Measurements from ENCODE around the gene MB. TPM values are rescaled to one million over a fixed set of nuclear protein-coding genes. Genes with fewer than 3 reads are reported as not detected.

The MB gene
- total RNA-seq, 1 experiment from 2014 or later: not detected

DNA sequence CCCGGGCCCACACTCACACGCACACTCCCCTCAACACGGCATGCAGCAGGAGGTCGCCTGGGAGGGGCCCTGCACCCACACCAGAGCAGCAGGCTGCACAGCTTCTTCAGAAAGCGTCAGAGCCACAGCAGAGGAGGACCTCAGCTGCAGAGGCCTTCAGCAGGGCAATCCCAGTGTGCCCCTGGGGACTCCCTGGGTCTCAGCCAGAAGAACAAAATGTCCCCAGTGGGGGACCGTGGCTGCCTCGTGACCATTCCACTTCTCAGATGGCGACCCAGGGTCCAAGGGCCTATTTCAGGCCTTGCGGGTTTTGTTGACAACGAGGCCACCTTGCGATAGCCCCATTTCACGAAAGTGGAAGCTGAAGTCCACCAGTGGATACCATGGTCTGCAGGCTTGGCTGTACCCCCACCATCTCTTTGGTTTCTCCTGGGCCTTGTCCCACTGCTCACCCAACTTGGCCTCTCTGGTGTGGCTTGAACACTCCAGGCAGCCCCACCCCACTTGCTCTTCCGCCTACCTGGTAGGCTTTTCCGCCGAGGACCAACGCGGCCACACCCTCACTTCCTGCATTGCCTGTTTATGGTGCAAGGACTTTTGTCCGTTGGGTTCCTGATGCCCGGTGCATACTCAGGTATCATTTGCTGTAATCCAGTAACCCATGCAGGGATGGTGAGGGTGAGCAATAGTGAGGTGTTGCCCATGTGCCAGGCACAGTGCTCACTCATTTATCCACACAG, 38.1 kb downstream of the MB start:
- Histone ChIP-seq H3K9ac (ENCODE audit: low read length) (no peak overlapping the region), H3K4me2 (ENCODE audit: low read depth, low read length, poor library complexity, severe bottlenecking) (no peak overlapping the region), H3K9me3 (ENCODE audit: low read length) (no peaks in the 10 kb centered on the region), H3K9me2 (replicated peaks; ENCODE audit: insufficient read depth, low read length) (no peaks in the 10 kb centered on the region), H3K27ac (ENCODE audit: low read length) (no peak overlapping the region), H3K27me3 (ENCODE audit: low read length) (no peaks in the 10 kb centered on the region), H3K79me2 (ENCODE audit: low read length) (no peaks in the 10 kb centered on the region), H2AFZ (ENCODE audit: low read length) (no peak overlapping the region), H4K20me1 (ENCODE audit: insufficient read depth, low read depth, low read length) (no peaks in the 10 kb centered on the region), H3K4me1 (ENCODE audit: low read length) (peaks cover 5% of the 10 kb centered on the region; the same call in 1 of the 2 replicates), H3K4me3 (ENCODE audit: low read length) (no peak overlapping the region), H3K36me3 (ENCODE audit: insufficient read depth, low read length) (no peaks in the 10 kb centered on the region)
- DNase-seq: no peak

DNA sequence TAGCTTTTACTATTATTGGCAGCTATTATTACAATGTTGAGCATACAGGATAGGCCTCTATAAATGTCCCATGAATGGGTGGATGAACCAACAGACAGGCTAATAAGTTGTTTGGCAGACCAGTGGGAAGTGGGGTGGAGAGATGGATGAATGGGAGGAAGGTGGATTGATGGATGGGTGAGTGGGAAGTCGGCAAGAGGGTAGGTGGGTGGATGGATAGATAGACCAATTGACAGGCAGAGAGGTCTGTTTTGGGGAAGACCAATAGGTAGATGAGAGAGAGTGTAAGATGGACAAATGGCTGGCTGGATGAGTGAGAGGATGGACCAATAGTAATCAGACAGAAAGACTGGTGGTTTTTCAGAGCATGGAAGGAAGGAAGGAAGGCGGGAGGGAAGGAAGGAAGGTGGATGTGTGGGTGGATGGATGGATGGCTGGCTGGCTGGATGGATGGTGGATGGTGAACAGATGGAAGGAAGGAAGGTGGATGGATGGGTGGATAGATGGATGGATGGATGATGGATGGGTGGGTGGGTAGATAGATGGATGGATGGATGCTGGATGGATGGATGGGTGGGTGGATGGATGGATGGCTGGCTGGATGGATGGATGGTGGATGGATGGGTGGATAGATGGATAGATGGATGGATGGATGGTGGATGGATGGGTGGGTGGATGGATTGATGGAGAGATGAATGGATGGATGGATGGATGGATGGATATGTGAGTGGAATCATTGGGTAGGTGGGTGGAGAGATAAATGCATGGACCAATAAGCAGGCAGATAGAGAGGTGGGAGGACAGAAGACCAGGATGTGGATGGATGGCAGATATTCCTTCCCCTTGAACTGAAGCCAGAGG, 39.1 kb downstream of the MB start:
- Histone ChIP-seq H3K27ac (ENCODE audit: low read length) (no peak overlapping the region), H3K4me1 (ENCODE audit: low read length) (peaks cover 5% of the 10 kb centered on the region; the same call in 1 of the 2 replicates), H3K9me2 (replicated peaks; ENCODE audit: insufficient read depth, low read length) (no peaks in the 10 kb centered on the region), H3K9me3 (ENCODE audit: low read length) (no peaks in the 10 kb centered on the region), H3K27me3 (ENCODE audit: low read length) (no peaks in the 10 kb centered on the region), H2AFZ (ENCODE audit: low read length) (no peak overlapping the region), H3K9ac (ENCODE audit: low read length) (no peak overlapping the region), H3K36me3 (ENCODE audit: insufficient read depth, low read length) (no peaks in the 10 kb centered on the region), H3K4me3 (ENCODE audit: low read length) (no peak overlapping the region), H3K79me2 (ENCODE audit: low read length) (no peaks in the 10 kb centered on the region), H4K20me1 (ENCODE audit: insufficient read depth, low read depth, low read length) (no peaks in the 10 kb centered on the region), H3K4me2 (ENCODE audit: low read depth, low read length, poor library complexity, severe bottlenecking) (no peak overlapping the region)
- no peak for DNase-seq

DNA sequence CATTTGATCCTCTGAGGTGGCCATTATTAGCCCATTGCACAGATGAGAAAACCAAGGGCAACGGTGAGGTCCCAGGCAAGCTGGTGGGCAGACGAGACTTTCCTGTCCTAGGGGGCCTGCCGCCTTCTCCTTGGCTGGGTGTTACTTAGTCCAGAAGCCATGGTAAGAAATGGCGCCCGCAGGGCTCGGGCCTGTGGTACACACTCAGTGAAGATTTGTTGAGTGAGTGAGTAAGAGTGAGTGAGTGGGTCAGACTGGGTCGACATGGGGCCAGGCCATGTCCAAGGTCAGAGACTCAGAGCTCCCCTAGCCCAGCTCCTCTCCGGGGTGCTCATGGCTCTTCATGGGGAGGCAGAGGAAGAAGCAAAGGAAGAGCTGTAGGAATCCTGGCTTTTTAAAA, 40.5 kb downstream of the MB start:
- H3K4me3 ChIP-seq (ENCODE audit: low read length): no peak overlapping the region
- no peak overlapping the region for H3K9ac ChIP-seq (ENCODE audit: low read length)
- no peaks in the 10 kb centered on the region for H3K36me3 ChIP-seq (ENCODE audit: insufficient read depth, low read length)
- no peaks in the 10 kb centered on the region for H3K27me3 ChIP-seq (ENCODE audit: low read length)
- H3K9me2 ChIP-seq (replicated peaks; ENCODE audit: insufficient read depth, low read length): no peaks in the 10 kb centered on the region
- no peaks in the 10 kb centered on the region for H4K20me1 ChIP-seq (ENCODE audit: insufficient read depth, low read depth, low read length)
- H3K27ac ChIP-seq (ENCODE audit: low read length): no peak overlapping the region
- H3K4me1 ChIP-seq (ENCODE audit: low read length): peaks cover 5% of the 10 kb centered on the region; the same call in 1 of the 2 replicates
- no peaks in the 10 kb centered on the region for H3K9me3 ChIP-seq (ENCODE audit: low read length)
- H2AFZ ChIP-seq (ENCODE audit: low read length): no peak overlapping the region
- H3K79me2 ChIP-seq (ENCODE audit: low read length): no peaks in the 10 kb centered on the region
- DNase-seq: no peak
- H3K4me2 ChIP-seq (ENCODE audit: low read depth, low read length, poor library complexity, severe bottlenecking): no peak overlapping the region

DNA sequence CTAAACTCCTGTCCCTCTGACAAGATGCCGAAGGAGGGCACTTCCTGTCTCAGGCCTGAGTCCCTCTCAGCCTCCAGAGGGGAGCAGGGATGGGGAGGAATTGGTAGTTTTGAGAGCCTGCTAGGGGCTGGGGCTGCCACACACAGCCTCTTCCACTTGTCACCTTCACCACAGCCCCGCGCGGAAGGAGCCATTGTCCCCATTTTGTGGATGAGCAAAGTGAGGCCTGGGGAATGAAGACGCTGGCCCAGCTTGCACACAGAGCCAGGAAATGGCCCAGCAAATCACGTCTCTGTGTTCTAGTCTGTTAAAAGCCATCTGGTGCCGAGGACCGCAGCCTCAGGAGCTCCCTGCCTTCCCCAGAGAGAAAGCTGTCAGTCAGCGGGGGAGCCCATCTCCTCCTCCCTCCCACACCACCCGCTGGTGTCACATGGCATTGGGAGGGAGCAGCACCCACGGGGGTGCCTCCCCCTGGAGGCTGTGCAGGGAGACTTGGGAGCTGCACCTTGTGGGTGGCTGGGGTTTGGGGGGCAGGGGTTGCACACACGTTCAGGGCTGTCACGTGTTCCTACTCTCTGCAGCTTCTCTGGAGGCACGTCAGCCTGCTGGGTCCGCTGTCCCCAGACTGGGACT, 41.9 kb downstream of the MB start:
- no peak overlapping the region for H3K4me3 ChIP-seq (ENCODE audit: low read length)
- peaks cover 5% of the 10 kb centered on the region; the same call in 1 of the 2 replicates for H3K4me1 ChIP-seq (ENCODE audit: low read length)
- peak; percentile 52 for DNase-seq
- H2AFZ ChIP-seq (ENCODE audit: low read length): no peak overlapping the region
- H3K9me3 ChIP-seq (ENCODE audit: low read length): no peaks in the 10 kb centered on the region
- H3K79me2 ChIP-seq (ENCODE audit: low read length): no peaks in the 10 kb centered on the region
- no peaks in the 10 kb centered on the region for H3K36me3 ChIP-seq (ENCODE audit: insufficient read depth, low read length)
- H3K27ac ChIP-seq (ENCODE audit: low read length): no peak overlapping the region
- H3K27me3 ChIP-seq (ENCODE audit: low read length): no peaks in the 10 kb centered on the region
- H3K4me2 ChIP-seq (ENCODE audit: low read depth, low read length, poor library complexity, severe bottlenecking): no peak overlapping the region
- H3K9ac ChIP-seq (ENCODE audit: low read length): no peak overlapping the region
- no peaks in the 10 kb centered on the region for H4K20me1 ChIP-seq (ENCODE audit: insufficient read depth, low read depth, low read length)
- no peaks in the 10 kb centered on the region for H3K9me2 ChIP-seq (replicated peaks; ENCODE audit: insufficient read depth, low read length)

DNA sequence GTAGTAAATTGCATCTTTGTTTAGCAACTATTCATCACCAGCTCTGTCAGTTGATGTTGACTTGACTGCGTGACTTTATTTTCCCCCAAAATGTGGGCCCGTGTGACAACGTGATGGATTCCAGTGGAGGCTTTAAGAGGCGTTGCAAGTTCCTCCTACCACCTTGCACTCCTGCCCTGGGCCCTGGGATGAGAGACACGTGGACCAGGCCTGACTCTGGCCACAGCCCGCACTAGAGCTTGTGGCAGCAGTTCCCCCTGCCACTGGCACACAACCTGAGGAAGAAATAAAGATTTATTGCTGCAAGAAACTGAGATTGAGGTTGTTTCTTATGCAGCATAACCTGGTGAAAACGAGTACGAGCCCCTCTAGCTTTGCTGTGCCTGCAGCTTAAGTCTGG, 44.6 kb downstream of the MB start:
- peaks cover 5% of the 10 kb centered on the region; the same call in 1 of the 2 replicates for H3K4me1 ChIP-seq (ENCODE audit: low read length)
- H3K27ac ChIP-seq (ENCODE audit: low read length): no peak overlapping the region
- H3K9me3 ChIP-seq (ENCODE audit: low read length): no peaks in the 10 kb centered on the region
- H3K4me3 ChIP-seq (ENCODE audit: low read length): no peak overlapping the region
- DNase-seq: no peak
- no peaks in the 10 kb centered on the region for H4K20me1 ChIP-seq (ENCODE audit: insufficient read depth, low read depth, low read length)
- no peaks in the 10 kb centered on the region for H3K36me3 ChIP-seq (ENCODE audit: insufficient read depth, low read length)
- H3K79me2 ChIP-seq (ENCODE audit: low read length): no peaks in the 10 kb centered on the region
- H2AFZ ChIP-seq (ENCODE audit: low read length): no peak overlapping the region
- no peak overlapping the region for H3K9ac ChIP-seq (ENCODE audit: low read length)
- H3K9me2 ChIP-seq (replicated peaks; ENCODE audit: insufficient read depth, low read length): no peaks in the 10 kb centered on the region
- no peaks in the 10 kb centered on the region for H3K27me3 ChIP-seq (ENCODE audit: low read length)
- no peak overlapping the region for H3K4me2 ChIP-seq (ENCODE audit: low read depth, low read length, poor library complexity, severe bottlenecking)

DNA sequence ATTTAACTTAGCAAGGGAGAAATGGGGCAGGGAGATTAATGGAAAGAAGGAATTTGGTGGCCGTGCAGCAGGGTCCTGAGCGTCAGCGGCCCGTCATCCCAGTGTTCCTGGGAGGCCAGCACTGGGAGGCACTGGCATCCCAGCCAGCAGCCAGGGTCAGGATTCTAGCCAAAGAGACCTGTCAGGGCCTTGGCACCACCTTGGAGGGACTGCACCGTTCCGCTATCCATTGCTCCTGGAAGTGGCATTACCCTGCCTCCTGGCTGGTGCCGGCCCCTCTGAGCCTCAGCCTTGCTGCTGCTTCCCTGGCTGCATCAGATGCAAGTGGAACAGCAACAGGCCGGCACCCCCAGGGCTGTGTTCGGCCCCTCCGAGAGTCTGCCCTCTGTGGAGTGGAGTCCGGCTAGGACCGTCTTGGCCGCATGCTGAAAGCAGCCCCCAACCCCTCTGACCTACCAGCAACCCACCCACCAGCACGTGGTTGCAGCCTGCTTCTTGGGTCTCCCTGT, 46.4 kb downstream of the MB start:
- Histone ChIP-seq H3K79me2 (ENCODE audit: low read length) (no peaks in the 10 kb centered on the region), H3K9ac (ENCODE audit: low read length) (no peak overlapping the region), H3K9me3 (ENCODE audit: low read length) (no peaks in the 10 kb centered on the region), H2AFZ (ENCODE audit: low read length) (no peak overlapping the region), H3K27ac (ENCODE audit: low read length) (no peak overlapping the region), H3K27me3 (ENCODE audit: low read length) (no peaks in the 10 kb centered on the region), H3K4me3 (ENCODE audit: low read length) (no peak overlapping the region), H3K36me3 (ENCODE audit: insufficient read depth, low read length) (no peaks in the 10 kb centered on the region), H3K4me2 (ENCODE audit: low read depth, low read length, poor library complexity, severe bottlenecking) (no peak overlapping the region), H4K20me1 (ENCODE audit: insufficient read depth, low read depth, low read length) (no peaks in the 10 kb centered on the region), H3K9me2 (replicated peaks; ENCODE audit: insufficient read depth, low read length) (no peaks in the 10 kb centered on the region), H3K4me1 (ENCODE audit: low read length) (peaks cover 5% of the 10 kb centered on the region; the same call in 1 of the 2 replicates)
- DNase-seq: no peak

DNA sequence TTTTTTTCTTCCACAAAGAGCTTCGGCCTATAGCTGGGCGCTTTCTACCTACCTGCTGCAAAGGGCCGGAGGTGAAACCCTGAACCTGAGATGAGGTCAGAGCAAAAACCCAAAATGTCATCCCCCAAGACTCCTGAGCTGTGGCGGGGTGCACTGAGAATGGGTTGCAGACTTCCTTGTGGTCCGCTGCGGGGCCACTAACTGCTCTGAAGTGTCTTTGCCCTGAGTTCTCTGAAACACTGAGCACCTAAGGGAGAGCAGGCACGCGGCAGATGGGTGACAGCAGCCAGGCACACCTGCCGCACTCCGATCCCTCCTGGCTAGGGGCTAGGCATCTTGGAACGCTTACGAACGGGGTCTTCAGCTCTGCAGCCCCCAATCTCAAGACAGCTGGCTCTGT, 47.2 kb downstream of the MB start:
- H4K20me1 ChIP-seq (ENCODE audit: insufficient read depth, low read depth, low read length): no peaks in the 10 kb centered on the region
- H3K4me1 ChIP-seq (ENCODE audit: low read length): peaks cover 2% of the 10 kb centered on the region; the same call in 1 of the 2 replicates
- H3K27ac ChIP-seq (ENCODE audit: low read length): no peak overlapping the region
- no peaks in the 10 kb centered on the region for H3K27me3 ChIP-seq (ENCODE audit: low read length)
- H3K79me2 ChIP-seq (ENCODE audit: low read length): no peaks in the 10 kb centered on the region
- no peaks in the 10 kb centered on the region for H3K36me3 ChIP-seq (ENCODE audit: insufficient read depth, low read length)
- H2AFZ ChIP-seq (ENCODE audit: low read length): no peak overlapping the region
- no peak overlapping the region for H3K4me2 ChIP-seq (ENCODE audit: low read depth, low read length, poor library complexity, severe bottlenecking)
- H3K9me3 ChIP-seq (ENCODE audit: low read length): no peaks in the 10 kb centered on the region
- H3K9me2 ChIP-seq (replicated peaks; ENCODE audit: insufficient read depth, low read length): no peaks in the 10 kb centered on the region
- no peak overlapping the region for H3K9ac ChIP-seq (ENCODE audit: low read length)
- H3K4me3 ChIP-seq (ENCODE audit: low read length): no peak overlapping the region
- DNase-seq: no peak
